Measurements from ENCODE around the gene PKP4.

PKP4 gene

DNA sequence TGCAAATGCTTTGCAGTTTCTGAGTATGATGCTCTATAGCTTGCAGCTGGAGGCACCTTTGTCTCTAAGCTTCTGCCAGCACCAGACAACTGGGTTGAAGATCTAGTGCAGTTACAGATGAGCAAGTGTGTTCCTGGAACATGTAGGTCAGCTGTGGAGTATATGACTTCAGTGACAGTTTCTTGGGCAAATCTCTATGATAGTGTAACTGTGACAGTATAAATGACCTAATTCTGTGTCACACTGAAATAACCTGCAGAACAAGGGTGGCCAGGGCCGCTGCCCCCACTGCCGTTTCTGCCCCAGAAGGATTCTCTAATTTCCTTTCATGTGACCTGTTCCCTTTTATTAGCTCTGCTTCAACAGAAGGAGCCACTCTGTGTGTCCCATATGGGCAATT lies 193.1 kb downstream of the PKP4 start:
- TF ChIP-seq, protein P1, sequence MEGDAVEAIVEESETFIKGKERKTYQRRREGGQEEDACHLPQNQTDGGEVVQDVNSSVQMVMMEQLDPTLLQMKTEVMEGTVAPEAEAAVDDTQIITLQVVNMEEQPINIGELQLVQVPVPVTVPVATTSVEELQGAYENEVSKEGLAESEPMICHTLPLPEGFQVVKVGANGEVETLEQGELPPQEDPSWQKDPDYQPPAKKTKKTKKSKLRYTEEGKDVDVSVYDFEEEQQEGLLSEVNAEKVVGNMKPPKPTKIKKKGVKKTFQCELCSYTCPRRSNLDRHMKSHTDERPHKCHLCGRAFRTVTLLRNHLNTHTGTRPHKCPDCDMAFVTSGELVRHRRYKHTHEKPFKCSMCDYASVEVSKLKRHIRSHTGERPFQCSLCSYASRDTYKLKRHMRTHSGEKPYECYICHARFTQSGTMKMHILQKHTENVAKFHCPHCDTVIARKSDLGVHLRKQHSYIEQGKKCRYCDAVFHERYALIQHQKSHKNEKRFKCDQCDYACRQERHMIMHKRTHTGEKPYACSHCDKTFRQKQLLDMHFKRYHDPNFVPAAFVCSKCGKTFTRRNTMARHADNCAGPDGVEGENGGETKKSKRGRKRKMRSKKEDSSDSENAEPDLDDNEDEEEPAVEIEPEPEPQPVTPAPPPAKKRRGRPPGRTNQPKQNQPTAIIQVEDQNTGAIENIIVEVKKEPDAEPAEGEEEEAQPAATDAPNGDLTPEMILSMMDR (IDR thresholded peaks at IDR 0.05; ENCODE audit: low read depth, low read length, missing control alignments): no peak
- H3K4me3 ChIP-seq (replicated peaks; ENCODE audit: low read depth, low read length): no peak overlapping the region
- no peak for DNase-seq (ENCODE audit: extremely low read depth, low read depth)

DNA sequence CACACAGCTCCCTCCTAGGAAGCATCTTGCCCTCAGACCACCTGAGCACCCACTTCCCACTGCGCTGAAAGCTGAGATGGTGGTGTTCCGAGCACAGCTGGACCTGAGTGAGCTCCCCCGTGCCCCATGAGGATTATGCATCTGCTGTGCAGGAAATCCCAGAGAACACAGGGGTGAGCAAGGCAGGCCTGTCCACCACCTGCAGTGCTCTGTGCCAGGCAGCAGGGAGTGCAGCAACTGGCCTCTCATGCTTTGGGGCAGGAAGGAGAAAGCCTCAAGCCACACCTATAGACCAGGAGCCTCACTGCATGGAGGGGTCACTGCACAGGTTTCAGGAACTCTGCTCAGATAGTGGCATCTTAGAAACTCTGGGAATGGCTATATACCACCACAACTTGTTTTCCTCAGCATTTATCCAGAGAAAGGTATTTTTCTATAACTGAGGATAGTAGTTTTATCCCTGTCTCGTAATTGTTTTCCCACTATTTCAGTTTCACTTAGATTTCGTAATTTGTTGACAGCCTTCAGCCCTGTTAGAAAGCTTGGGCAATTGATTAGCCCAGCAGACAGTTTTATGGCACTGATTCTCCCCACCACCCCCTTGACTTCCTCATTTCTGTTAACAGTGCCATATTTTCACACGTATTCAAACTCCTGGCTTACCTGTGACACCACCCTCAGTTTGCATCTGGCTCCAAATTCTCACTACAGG lies 194.1 kb downstream of the PKP4 start:
- TF ChIP-seq, protein P1 (IDR thresholded peaks at IDR 0.05; ENCODE audit: low read depth, low read length, missing control alignments): no peak
- H3K4me3 ChIP-seq (replicated peaks; ENCODE audit: low read depth, low read length): no peak overlapping the region
- DNase-seq (ENCODE audit: extremely low read depth, low read depth): no peak

DNA sequence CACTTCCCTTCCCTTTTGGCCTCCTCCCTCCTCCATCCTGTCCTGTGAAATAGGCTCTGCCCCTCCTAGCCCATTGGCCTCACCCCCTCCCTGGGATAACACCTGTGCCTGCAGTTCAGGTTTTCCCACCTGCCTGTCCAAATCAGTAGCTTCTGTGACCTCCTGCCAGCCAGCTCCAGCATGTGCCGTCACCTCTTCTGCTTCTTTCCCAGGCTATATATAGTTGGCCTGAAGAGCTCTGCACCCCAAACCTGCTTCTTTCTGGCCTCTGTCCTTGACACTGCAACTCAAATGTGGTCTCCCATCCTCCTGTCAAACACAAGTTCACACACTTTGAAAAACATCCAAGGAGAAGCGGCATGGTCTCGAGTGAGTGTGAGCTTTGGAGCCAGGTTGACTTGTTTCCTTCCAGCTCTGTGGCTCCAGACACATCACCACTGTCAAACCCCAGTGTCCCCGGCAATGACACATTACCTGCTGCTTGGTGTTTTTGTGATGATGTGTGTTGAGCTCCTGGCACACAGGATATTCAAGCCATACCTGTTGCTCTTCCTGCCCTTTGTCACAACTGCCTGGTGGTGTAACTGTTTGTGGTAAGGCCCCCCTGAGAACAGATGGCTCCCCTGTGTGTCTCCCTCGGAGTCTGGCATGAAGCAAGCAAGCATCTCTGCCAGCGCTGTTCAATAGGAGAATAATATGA lies 194.8 kb downstream of the PKP4 start:
- H3K4me3 ChIP-seq (replicated peaks; ENCODE audit: low read depth, low read length): no peak overlapping the region
- TF ChIP-seq, protein P1 (IDR thresholded peaks at IDR 0.05; ENCODE audit: low read depth, low read length, missing control alignments): no peak
- no peak for DNase-seq (ENCODE audit: extremely low read depth, low read depth)

GRCh38 chr2:158655628-158656027 lies 198.9 kb downstream of the PKP4 start:
- DNase-seq (ENCODE audit: extremely low read depth, low read depth): no peak
- no peak overlapping the region for H3K4me3 ChIP-seq (replicated peaks; ENCODE audit: low read depth, low read length)
- TF ChIP-seq, protein P1 (IDR thresholded peaks at IDR 0.05; ENCODE audit: low read depth, low read length, missing control alignments): no peak

- DNase-seq (ENCODE audit: extremely low read depth, low read depth): no peak
- TF ChIP-seq, protein P1 (IDR thresholded peaks at IDR 0.05; ENCODE audit: low read depth, low read length, missing control alignments): no peak
- no peak overlapping the region for H3K4me3 ChIP-seq (replicated peaks; ENCODE audit: low read depth, low read length)
These were observed 199.9 kb downstream of the PKP4 start for GRCh38 chr2:158656492-158657229.

- H3K4me3 ChIP-seq (replicated peaks; ENCODE audit: low read depth, low read length): no peak overlapping the region
- DNase-seq (ENCODE audit: extremely low read depth, low read depth): no peak
- TF ChIP-seq, protein P1 (IDR thresholded peaks at IDR 0.05; ENCODE audit: low read depth, low read length, missing control alignments): no peak
These were observed 201.6 kb downstream of the PKP4 start for GRCh38 chr2:158658396-158658795.
